GM12865 (cell line): ENCODE data around the gene TRIM65.
"Not testable (repeated sequence)": the region's sequence is repeated elsewhere in the genome, so short reads cannot be mapped to it uniquely, and the experiment has no call there.

ENCODE experiments used
- DNase-seq: peaks from one replicate; pipeline ENCODE4 v3.0.0; 2010; ENCODE audit warnings: low read depth
- H3K4me3 ChIP-seq: 2 replicates; pipeline ENCODE4 v1.5.1; 2011; ENCODE audit warnings: mild to moderate bottlenecking, low read depth, low read length, control low read depth
- CTCF ChIP-seq: IDR thresholded peaks from 2 replicates; pipeline ENCODE4 v1.5.1; 2011; ENCODE audit warnings: low read length, control low read depth, low read depth, inconsistent platforms; ENCODE audit not compliant: insufficient read depth; ENCODE audit errors: missing control alignments

TRIM65 gene

GRCh38 chr17:75864448-75864871 lies 32.3 kb downstream of the TRIM65 start:
- no peak overlapping the region for H3K4me3 ChIP-seq
- peak; percentile 94 for DNase-seq
- no peak for TF ChIP-seq CTCF

- no peak overlapping the region for H3K4me3 ChIP-seq
- no peak for DNase-seq
- TF ChIP-seq CTCF, result no peak
These were observed 34.8 kb downstream of the TRIM65 start for GRCh38 chr17:75861927-75862317.

GRCh38 chr17:75859358-75859757 lies 37.4 kb downstream of the TRIM65 start:
- not testable (repeated sequence) for DNase-seq, H3K4me3 ChIP-seq

DNA sequence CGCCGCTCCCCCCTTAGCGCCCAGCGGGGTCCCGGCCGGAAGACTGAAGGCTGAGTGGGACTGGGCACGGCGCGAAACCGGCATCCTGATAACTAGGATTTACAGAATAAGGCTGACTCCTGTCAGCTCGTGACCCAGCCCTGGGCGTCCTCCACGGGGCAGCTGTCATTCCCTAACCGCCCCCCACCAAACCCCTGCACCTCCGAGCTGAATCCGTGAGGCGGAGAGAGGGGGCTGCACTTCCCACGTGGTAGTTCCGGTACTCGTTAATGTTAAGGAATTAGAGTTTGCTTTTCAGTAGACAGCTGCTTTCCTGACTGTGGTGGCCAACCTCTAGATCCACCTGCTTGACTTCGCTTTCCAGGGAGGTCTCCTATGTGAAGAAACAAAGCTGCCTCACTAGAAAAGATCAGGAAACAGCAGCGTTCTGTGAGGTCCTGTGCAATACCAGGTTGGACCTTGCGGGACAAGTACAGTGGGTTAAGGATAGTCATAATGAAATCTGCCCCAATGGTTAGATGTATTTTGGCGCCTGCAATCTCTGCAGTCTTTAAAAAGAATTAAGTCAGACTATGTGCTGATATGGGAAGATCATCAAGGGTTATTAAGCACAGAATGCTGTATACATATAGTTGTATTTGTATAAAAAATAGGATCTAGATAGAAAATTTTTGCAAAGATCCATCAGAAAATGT lies 40.5 kb downstream of the TRIM65 start:
- H3K4me3 ChIP-seq, result peak overlapping the region; percentile 96
- peak; percentile 67 for DNase-seq
- TF ChIP-seq CTCF, result no peak

GRCh38 chr17:75855310-75856061 lies 41.3 kb downstream of the TRIM65 start, which contains the start of gene WBP2:
WBP2 (minus strand) TSS chr17:75855335; CDS start chr17:75855297, 38 bp downstream.
- peak; percentile 100 for DNase-seq
- TF ChIP-seq CTCF, result peak; percentile 48
- peak within 1 kb of the TSS; percentile 96 for H3K4me3 ChIP-seq

- TF ChIP-seq CTCF, result no peak
- no peak for DNase-seq
- peak overlapping the region; percentile 77 for H3K4me3 ChIP-seq
These were observed 41.9 kb downstream of the TRIM65 start for GRCh38 chr17:75854881-75855309.

DNA sequence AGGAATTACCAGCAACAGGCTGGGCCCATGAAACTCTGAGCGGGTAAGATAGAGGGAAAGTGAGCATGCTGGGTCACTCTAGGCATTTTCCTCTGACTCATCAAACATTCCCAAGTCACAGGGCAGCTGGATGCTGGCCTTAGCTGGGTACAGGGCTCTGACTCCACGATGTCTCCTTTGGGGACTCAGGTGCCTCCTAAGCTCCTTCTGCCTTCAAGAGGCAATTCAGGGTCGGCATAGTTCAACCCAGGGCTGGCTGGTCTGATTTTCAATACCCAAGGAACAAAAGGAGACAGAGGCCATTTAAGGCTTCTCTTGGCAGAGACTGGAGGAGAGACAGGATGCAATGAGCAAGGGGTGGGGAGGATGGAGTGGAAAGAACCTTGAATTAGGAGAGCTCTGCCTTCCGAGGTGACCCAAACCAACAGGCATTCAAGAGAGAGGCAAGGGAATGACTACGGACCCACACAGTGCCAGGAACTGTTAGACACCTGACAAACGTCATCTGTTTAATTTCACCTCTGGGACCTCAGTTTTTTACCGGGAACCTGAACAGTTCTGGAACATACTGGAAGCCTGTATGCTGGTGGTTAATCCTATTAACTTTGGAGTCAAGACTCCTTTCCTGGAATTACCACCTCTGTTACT lies 42.5 kb downstream of the TRIM65 start:
- DNase-seq, result no peak
- TF ChIP-seq CTCF, result no peak

More for the DNA sequence above, 42.5 kb downstream of the TRIM65 start:
- H3K4me3 ChIP-seq, result peak overlapping the region; percentile 77
